ENCODE results near the gene FNDC3A. TPM values are rescaled to one million over a fixed set of nuclear protein-coding genes. Genes with fewer than 3 reads are reported as not detected.
"Not testable (repeated sequence)": the region's sequence is repeated elsewhere in the genome, so short reads cannot be mapped to it uniquely, and the experiment has no call there.

Gene FNDC3A
- total and polyA plus RNA-seq, 4 donors: 17.6 to 87.6 (median 34.5) TPM

- WGBS, 2 donors: 95 to 98% methylated on average over 6 of the region's 6 CpGs
Measured at GRCh38 chr13:49070021-49070420, 94.3 kb downstream of the FNDC3A start.

DNA sequence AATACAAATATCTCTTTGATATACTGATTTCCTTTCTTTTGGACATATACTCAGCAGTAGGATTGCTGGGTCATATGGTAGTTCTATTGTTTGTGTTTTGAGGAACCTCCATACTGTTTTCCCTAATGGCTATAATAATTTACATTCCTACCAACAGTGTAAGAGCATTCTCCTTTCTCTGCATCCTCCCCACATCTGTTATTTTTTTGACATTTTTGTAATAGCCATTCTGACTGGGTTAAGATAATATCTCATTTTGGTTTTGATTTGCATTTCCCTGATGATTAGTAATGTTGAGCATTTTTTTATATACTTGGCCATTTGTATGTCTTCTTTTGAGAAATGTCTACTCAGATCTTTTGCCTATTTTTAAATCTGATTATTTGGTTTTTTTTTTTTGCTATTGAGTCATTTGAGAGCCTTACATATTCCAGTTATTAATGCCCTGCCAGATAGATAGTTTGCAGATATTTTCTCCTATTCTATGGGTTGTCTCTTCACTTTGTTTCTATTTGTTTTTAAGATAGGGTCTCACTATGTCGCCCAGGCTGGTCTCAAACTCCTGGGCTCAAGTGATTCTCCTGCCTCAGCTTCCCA lies 95.7 kb downstream of the FNDC3A start:
- TF ChIP-seq, protein P1, sequence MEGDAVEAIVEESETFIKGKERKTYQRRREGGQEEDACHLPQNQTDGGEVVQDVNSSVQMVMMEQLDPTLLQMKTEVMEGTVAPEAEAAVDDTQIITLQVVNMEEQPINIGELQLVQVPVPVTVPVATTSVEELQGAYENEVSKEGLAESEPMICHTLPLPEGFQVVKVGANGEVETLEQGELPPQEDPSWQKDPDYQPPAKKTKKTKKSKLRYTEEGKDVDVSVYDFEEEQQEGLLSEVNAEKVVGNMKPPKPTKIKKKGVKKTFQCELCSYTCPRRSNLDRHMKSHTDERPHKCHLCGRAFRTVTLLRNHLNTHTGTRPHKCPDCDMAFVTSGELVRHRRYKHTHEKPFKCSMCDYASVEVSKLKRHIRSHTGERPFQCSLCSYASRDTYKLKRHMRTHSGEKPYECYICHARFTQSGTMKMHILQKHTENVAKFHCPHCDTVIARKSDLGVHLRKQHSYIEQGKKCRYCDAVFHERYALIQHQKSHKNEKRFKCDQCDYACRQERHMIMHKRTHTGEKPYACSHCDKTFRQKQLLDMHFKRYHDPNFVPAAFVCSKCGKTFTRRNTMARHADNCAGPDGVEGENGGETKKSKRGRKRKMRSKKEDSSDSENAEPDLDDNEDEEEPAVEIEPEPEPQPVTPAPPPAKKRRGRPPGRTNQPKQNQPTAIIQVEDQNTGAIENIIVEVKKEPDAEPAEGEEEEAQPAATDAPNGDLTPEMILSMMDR (IDR thresholded peaks at IDR 0.05; ENCODE audit: control extremely low read depth, extremely low read depth): no peak
- ATAC-seq (ENCODE audit: insufficient read depth, low FRiP score) (no peak), DNase-seq (no peak)
- WGBS, 2 donors: 98 to 100% methylated on average over 1 of the region's 1 CpG
- Histone ChIP-seq H3K9me3 (ENCODE audit: control insufficient read depth in 4 of 4, insufficient read depth in 3 of 4, low read length in 3 of 4) (peaks cover 0 to 4% (median 0%) of the 10 kb centered on the region in 4 donors), H3K27ac (ENCODE audit: low read depth in 1 of 2, low read length in 1 of 2) (no peak overlapping the region), H3K4me1 (ENCODE audit: control insufficient read depth in 5 of 5, insufficient read depth in 5 of 5, low read length in 5 of 5) (peaks cover 0 to 12% (median 0%) of the 10 kb centered on the region in 5 donors), H3K27me3 (ENCODE audit: control insufficient read depth in 3 of 3, insufficient read depth in 3 of 3, low read length in 2 of 3) (no peaks in the 10 kb centered on the region), H3K9ac (ENCODE audit: insufficient read depth in 1 of 2, low read length in 2 of 2) (no peak overlapping the region), H3K4me3 (no peak overlapping the region), H3K36me3 (ENCODE audit: control insufficient read depth in 4 of 4, insufficient read depth in 4 of 4, low read length in 4 of 4) (peaks cover 0 to 10% (median 3%) of the 10 kb centered on the region in 4 donors)

More at GRCh38 chr13:49070021-49070420, 94.3 kb downstream of the FNDC3A start:
- not testable (repeated sequence) for DNase-seq; H3K9ac ChIP-seq (ENCODE audit: insufficient read depth in 1 of 2, low read length in 2 of 2); ATAC-seq (ENCODE audit: insufficient read depth, low FRiP score); H3K36me3 ChIP-seq (ENCODE audit: control insufficient read depth in 4 of 4, insufficient read depth in 4 of 4, low read length in 4 of 4); H3K27ac ChIP-seq (ENCODE audit: low read depth in 1 of 2, low read length in 1 of 2); H3K4me3 ChIP-seq; H3K4me1 ChIP-seq (ENCODE audit: control insufficient read depth in 5 of 5, insufficient read depth in 5 of 5, low read length in 5 of 5); H3K9me3 ChIP-seq (ENCODE audit: control insufficient read depth in 4 of 4, insufficient read depth in 3 of 4, low read length in 3 of 4); H3K27me3 ChIP-seq (ENCODE audit: control insufficient read depth in 3 of 3, insufficient read depth in 3 of 3, low read length in 2 of 3)

- Histone ChIP-seq H3K9me3 (ENCODE audit: control insufficient read depth in 4 of 4, insufficient read depth in 3 of 4, low read length in 3 of 4) (no peaks in the 10 kb centered on the region), H3K27ac (ENCODE audit: low read depth in 1 of 2, low read length in 1 of 2) (no peak overlapping the region), H3K27me3 (ENCODE audit: control insufficient read depth in 3 of 3, insufficient read depth in 3 of 3, low read length in 2 of 3) (no peaks in the 10 kb centered on the region), H3K4me3 (no peak overlapping the region), H3K4me1 (ENCODE audit: control insufficient read depth in 5 of 5, insufficient read depth in 5 of 5, low read length in 5 of 5) (peaks cover 0 to 7% (median 0%) of the 10 kb centered on the region in 5 donors), H3K36me3 (ENCODE audit: control insufficient read depth in 4 of 4, insufficient read depth in 4 of 4, low read length in 4 of 4) (peaks cover 0 to 4% (median 0%) of the 10 kb centered on the region in 4 donors), H3K9ac (ENCODE audit: insufficient read depth in 1 of 2, low read length in 2 of 2) (no peak overlapping the region)
- DNase-seq (no peak), ATAC-seq (ENCODE audit: insufficient read depth, low FRiP score) (no peak)
- 97% methylated on average over 4 of the region's 4 CpGs for WGBS, 2 donors
- TF ChIP-seq, protein P1 (IDR thresholded peaks at IDR 0.05; ENCODE audit: control extremely low read depth, extremely low read depth): no peak
Measured at GRCh38 chr13:49082653-49083536, 107.2 kb downstream of the FNDC3A start.

- ATAC-seq (ENCODE audit: insufficient read depth, low FRiP score) (no peak), DNase-seq (no peak)
- TF ChIP-seq, protein P1 (IDR thresholded peaks at IDR 0.05; ENCODE audit: control extremely low read depth, extremely low read depth): no peak
- Histone ChIP-seq H3K9ac (ENCODE audit: insufficient read depth in 1 of 2, low read length in 2 of 2) (no peak overlapping the region), H3K4me3 (no peak overlapping the region), H3K36me3 (ENCODE audit: control insufficient read depth in 4 of 4, insufficient read depth in 4 of 4, low read length in 4 of 4) (peaks cover 0 to 4% (median 0%) of the 10 kb centered on the region in 4 donors), H3K9me3 (ENCODE audit: control insufficient read depth in 4 of 4, insufficient read depth in 3 of 4, low read length in 3 of 4) (no peaks in the 10 kb centered on the region), H3K27ac (ENCODE audit: low read depth in 1 of 2, low read length in 1 of 2) (no peak overlapping the region), H3K27me3 (ENCODE audit: control insufficient read depth in 3 of 3, insufficient read depth in 3 of 3, low read length in 2 of 3) (no peaks in the 10 kb centered on the region), H3K4me1 (ENCODE audit: control insufficient read depth in 5 of 5, insufficient read depth in 5 of 5, low read length in 5 of 5) (peaks cover 0 to 11% (median 0%) of the 10 kb centered on the region in 5 donors)
- WGBS, 2 donors: 91 to 93% methylated on average over 3 of the region's 3 CpGs
Measured at GRCh38 chr13:49084961-49085360, 109.2 kb downstream of the FNDC3A start.

Measured in lung (tissue), 12 donors.